Mucosa of rectum (tissue), 2 donors: ENCODE measurements around the gene UGT1A4.

Experiments used
- H3K27ac ChIP-seq, 2 donors: one replicate each; pipeline ENCODE4 v1.7.0; 2013; ENCODE audit warnings: inconsistent platforms in 2 of 2, low read depth in 2 of 2, low read length in 2 of 2
- H3K27me3 ChIP-seq, 2 donors: one replicate each; pipeline ENCODE4 v1.7.0; 2013; ENCODE audit warnings: low read length in 2 of 2; ENCODE audit not compliant: control insufficient read depth in 2 of 2, insufficient read depth in 2 of 2
- H3K36me3 ChIP-seq, 2 donors: one replicate each; pipeline ENCODE4 v1.7.0; 2013; ENCODE audit warnings: low read length in 2 of 2; ENCODE audit not compliant: control insufficient read depth in 2 of 2, insufficient read depth in 2 of 2
- H3K4me1 ChIP-seq, 2 donors: one replicate each; pipeline ENCODE4 v1.7.0; 2013; ENCODE audit warnings: low read length in 2 of 2, mild to moderate bottlenecking in 1 of 2; ENCODE audit not compliant: control insufficient read depth in 2 of 2, insufficient read depth in 2 of 2
- H3K4me3 ChIP-seq, 2 donors: one replicate each; pipeline ENCODE4 v1.7.0; 2013; ENCODE audit warnings: low read length in 2 of 2
- H3K9ac ChIP-seq, 2 donors: one replicate each; pipeline ENCODE4 v1.7.0; 2013; ENCODE audit warnings: low read length in 2 of 2, low read depth in 1 of 2, mild to moderate bottlenecking in 1 of 2
- H3K9me3 ChIP-seq, 2 donors: one replicate each; pipeline ENCODE4 v1.7.0; 2013; ENCODE audit warnings: low read length in 2 of 2; ENCODE audit not compliant: control insufficient read depth in 2 of 2
- donor health status: healthy.
- donor health status: Normal muscosa, but diverticular disease.

The UGT1A4 gene

DNA sequence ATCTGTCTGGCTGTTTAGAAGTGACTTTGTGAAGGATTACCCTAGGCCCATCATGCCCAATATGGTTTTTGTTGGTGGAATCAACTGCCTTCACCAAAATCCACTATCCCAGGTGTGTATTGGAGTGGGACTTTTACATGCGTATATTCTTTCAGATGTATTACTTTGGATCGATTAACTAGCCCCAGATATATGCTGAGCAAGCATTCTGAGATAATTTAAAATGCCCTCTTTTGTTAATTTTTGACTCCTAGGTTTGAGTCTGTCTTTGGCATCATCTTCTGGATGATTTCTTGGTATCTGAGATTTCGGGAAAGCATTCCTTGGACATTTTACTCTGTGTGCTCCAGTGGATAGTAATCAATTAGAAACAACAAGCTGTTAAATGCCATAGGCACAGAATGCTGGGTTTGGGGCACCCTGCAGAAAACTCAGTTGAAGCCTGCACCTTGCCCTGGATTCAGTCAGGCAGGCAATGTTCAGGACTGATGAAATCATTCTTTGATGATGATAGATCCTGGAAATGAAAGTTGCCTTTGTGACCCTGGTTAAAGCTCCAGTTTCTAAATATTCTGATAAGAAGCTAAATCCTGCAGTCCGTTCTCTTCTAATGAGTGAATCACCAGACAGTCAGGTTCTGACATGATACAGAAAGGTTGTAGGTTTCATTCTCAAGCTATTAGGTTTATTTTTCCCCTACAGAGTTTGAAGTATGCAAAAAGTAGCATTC lies 42.7 kb downstream of the UGT1A4 start:
- H3K4me1 ChIP-seq = peaks cover 10 to 35% of the 10 kb centered on the region in 2 donors
- H3K36me3 ChIP-seq = peaks cover 0 to 3% of the 10 kb centered on the region in 2 donors
- no peak overlapping the region for H3K4me3 ChIP-seq
- H3K9me3 ChIP-seq = no peaks in the 10 kb centered on the region
- H3K27ac ChIP-seq = no peak overlapping the region
- H3K27me3 ChIP-seq = no peaks in the 10 kb centered on the region
- no peak overlapping the region for H3K9ac ChIP-seq

DNA sequence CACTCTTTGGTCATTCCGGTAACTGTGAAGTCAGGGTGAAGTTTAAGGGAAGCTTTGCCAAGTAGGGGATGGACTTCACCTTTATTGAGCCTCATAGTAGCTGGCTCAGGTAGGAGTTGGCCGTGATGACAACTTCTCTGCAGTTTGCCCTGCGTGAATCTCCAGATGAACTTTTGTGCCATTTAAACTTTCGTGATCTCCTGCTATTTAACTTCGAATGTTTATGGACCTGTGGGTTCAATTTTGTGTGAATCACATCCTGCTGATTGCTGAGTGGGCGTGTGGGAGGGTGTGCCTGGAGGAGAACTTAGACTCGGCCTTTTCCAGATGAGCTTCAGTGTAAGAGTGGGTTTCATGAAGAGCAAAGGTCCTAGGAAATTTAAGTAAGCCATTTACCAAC lies 45.7 kb downstream of the UGT1A4 start:
- Histone ChIP-seq H3K9ac (no peak overlapping the region), H3K4me1 (peaks cover 4 to 11% of the 10 kb centered on the region in 2 donors), H3K4me3 (no peak overlapping the region), H3K36me3 (peaks cover 4 to 11% of the 10 kb centered on the region in 2 donors), H3K27ac (peak overlapping the region; percentile 26 to 65), H3K27me3 (no peaks in the 10 kb centered on the region), H3K9me3 (no peaks in the 10 kb centered on the region)

DNA sequence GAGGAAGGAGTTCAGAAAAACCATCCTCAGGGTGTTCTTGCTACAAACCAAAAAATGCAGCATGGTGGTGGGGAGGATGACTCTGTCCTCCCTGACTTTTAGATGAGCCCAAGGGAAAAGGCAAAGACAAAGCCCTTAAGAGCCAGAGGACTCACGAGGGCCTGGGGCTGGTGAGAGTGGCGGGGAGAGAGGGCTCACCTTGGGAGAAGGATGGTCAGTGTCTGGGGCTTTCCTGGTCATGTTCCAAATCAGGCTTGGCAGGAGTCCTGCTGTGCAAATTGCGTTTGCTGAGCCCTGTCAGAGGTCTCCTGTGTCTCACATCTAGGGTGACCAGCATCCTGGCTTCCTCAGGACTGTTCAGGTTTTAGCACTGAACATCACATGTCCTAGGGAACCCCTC lies 46.2 kb downstream of the UGT1A4 start:
- Histone ChIP-seq H3K4me1 (peaks cover 4 to 11% of the 10 kb centered on the region in 2 donors), H3K9me3 (no peaks in the 10 kb centered on the region), H3K27me3 (no peaks in the 10 kb centered on the region), H3K27ac (peak overlapping the region; percentile 26 to 65), H3K9ac (no peak overlapping the region), H3K4me3 (no peak overlapping the region), H3K36me3 (peaks cover 5 to 14% of the 10 kb centered on the region in 2 donors)

DNA sequence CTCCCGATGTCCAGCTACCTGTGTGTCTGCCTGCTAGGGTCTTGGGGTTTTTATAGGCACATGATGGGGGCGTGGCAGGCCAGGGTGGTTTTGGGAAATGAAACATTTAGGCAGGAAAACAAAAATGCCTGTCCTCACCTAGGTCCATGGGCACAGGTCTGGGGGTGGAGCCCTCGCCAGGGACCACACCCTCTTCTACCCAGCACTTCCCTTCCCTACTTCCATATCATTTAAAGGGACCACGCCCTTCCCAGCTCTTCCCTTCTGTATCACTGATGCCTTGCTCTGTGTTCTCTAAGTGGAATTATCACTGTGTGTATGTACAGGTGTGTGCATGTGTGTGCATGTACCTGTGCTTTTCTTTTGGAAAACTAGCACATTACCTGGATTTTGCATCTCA lies 47.9 kb downstream of the UGT1A4 start:
- H3K27ac ChIP-seq = no peak overlapping the region
- no peak overlapping the region for H3K4me3 ChIP-seq

DNA sequence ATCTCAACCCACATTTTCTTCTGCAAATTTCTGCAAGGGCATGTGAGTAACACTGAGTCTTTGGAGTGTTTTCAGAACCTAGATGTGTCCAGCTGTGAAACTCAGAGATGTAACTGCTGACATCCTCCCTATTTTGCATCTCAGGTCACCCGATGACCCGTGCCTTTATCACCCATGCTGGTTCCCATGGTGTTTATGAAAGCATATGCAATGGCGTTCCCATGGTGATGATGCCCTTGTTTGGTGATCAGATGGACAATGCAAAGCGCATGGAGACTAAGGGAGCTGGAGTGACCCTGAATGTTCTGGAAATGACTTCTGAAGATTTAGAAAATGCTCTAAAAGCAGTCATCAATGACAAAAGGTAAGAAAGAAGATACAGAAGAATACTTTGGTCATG lies 49.5 kb downstream of the UGT1A4 start:
- H3K4me1 ChIP-seq = peaks cover 4 to 7% of the 10 kb centered on the region in 2 donors
- H3K27me3 ChIP-seq = no peaks in the 10 kb centered on the region
- H3K9me3 ChIP-seq = no peaks in the 10 kb centered on the region
- H3K36me3 ChIP-seq = peaks cover 11 to 17% of the 10 kb centered on the region in 2 donors
- H3K4me3 ChIP-seq = no peak overlapping the region
- H3K9ac ChIP-seq = no peak overlapping the region
- no peak overlapping the region for H3K27ac ChIP-seq

More for the DNA sequence above, 47.9 kb downstream of the UGT1A4 start:
- Histone ChIP-seq H3K4me1 (peaks cover 4 to 9% of the 10 kb centered on the region in 2 donors), H3K9me3 (no peaks in the 10 kb centered on the region), H3K9ac (no peak overlapping the region), H3K27me3 (no peaks in the 10 kb centered on the region), H3K36me3 (peaks cover 5 to 13% of the 10 kb centered on the region in 2 donors)

DNA sequence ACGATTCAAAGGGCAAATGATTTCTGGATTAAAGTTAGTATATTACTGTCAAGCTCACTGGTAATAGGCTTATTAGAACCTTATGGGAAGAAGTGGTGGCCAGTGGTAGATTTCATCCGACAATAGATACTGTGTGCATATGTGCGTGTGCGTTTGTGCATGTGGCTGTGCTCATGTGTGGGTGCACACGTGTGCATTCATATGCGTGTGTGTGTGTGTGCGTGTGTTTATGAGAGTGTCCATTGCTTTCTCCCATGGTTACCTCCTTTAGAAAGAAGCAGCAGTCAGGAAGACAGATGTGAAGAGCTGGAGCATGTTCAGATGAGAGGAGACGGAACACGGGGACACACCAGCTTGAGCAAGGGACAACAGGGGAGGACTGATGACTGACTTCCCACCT lies 50.7 kb downstream of the UGT1A4 start:
- Histone ChIP-seq H3K4me3 (no peak overlapping the region), H3K27ac (no peak overlapping the region), H3K9ac (no peak overlapping the region), H3K27me3 (no peaks in the 10 kb centered on the region), H3K4me1 (peaks cover 0 to 4% of the 10 kb centered on the region in 2 donors), H3K9me3 (no peaks in the 10 kb centered on the region), H3K36me3 (peaks cover 11 to 17% of the 10 kb centered on the region in 2 donors)

DNA sequence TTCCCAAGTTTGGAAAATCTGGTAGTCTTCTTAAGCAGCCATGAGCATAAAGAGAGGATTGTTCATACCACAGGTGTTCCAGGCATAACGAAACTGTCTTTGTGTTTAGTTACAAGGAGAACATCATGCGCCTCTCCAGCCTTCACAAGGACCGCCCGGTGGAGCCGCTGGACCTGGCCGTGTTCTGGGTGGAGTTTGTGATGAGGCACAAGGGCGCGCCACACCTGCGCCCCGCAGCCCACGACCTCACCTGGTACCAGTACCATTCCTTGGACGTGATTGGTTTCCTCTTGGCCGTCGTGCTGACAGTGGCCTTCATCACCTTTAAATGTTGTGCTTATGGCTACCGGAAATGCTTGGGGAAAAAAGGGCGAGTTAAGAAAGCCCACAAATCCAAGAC lies 53.6 kb downstream of the UGT1A4 start:
- no peaks in the 10 kb centered on the region for H3K27me3 ChIP-seq
- H3K9ac ChIP-seq = no peak overlapping the region
- no peak overlapping the region for H3K4me3 ChIP-seq
- H3K36me3 ChIP-seq = peaks cover 11 to 17% of the 10 kb centered on the region in 2 donors
- H3K9me3 ChIP-seq = no peaks in the 10 kb centered on the region
- no peak overlapping the region for H3K27ac ChIP-seq
- H3K4me1 ChIP-seq = no peaks in the 10 kb centered on the region

DNA sequence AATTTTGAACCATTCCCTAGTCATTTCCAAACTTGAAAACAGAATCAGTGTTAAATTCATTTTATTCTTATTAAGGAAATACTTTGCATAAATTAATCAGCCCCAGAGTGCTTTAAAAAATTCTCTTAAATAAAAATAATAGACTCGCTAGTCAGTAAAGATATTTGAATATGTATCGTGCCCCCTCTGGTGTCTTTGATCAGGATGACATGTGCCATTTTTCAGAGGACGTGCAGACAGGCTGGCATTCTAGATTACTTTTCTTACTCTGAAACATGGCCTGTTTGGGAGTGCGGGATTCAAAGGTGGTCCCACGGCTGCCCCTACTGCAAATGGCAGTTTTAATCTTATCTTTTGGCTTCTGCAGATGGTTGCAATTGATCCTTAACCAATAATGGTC lies 54.0 kb downstream of the UGT1A4 start:
- H3K9me3 ChIP-seq = no peaks in the 10 kb centered on the region
- no peak overlapping the region for H3K27ac ChIP-seq
- H3K4me1 ChIP-seq = no peaks in the 10 kb centered on the region
- H3K36me3 ChIP-seq = peaks cover 8 to 17% of the 10 kb centered on the region in 2 donors
- no peaks in the 10 kb centered on the region for H3K27me3 ChIP-seq
- H3K9ac ChIP-seq = no peak overlapping the region
- no peak overlapping the region for H3K4me3 ChIP-seq

DNA sequence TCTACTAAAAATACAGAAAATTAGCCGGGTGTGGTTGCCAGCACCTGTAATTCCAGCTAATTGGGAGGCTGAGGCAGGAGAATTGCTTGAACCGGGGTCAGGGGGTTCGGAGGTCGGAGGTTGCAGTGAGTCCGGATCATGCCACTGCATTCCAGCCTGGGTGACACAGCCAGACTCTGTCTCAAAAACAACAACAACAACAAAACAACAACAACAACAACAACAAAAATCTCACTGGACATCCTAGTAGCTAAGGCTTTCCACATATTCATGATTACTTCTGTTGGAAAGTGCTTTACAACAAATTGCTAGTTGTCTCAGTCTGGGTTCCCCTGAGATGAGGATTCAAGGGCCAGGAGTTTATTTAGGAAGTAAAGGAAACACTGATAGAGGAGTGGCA lies 55.3 kb downstream of the UGT1A4 start:
- no peaks in the 10 kb centered on the region for H3K9me3 ChIP-seq
- no peak overlapping the region for H3K4me3 ChIP-seq
- H3K36me3 ChIP-seq = peaks cover 8 to 12% of the 10 kb centered on the region in 2 donors
- no peaks in the 10 kb centered on the region for H3K4me1 ChIP-seq
- no peak overlapping the region for H3K9ac ChIP-seq
- no peaks in the 10 kb centered on the region for H3K27me3 ChIP-seq
- no peak overlapping the region for H3K27ac ChIP-seq

DNA sequence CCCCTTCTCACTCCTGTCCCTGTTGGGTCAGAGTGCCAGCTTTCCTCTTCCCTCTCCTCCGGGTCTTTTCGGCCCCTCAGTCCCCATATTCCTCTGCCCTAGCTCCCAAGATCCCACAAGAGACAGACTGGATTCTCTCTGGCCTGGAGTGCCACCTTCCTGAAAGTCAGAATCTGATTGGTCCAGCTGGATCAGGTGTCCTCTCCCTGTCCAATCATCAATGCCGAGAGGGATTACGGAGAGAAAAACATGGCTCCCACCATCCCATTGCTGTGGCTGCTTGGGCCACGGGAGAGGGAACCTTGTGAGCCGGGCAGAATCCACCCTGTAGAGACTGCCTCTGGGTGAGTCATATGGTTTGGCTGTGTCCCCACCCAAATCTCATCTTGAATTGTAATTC lies 56.9 kb downstream of the UGT1A4 start:
- no peak overlapping the region for H3K9ac ChIP-seq
- peaks cover 0 to 2% of the 10 kb centered on the region in 2 donors for H3K9me3 ChIP-seq
- H3K27ac ChIP-seq = no peak overlapping the region
- H3K36me3 ChIP-seq = peaks cover 5% of the 10 kb centered on the region in 2 donors
- no peak overlapping the region for H3K4me3 ChIP-seq
- no peaks in the 10 kb centered on the region for H3K4me1 ChIP-seq
- H3K27me3 ChIP-seq = no peaks in the 10 kb centered on the region
